ENCODE measurements around the gene TMEM9. TPM values are rescaled to one million over a fixed set of nuclear protein-coding genes. Genes with fewer than 3 reads are reported as not detected.

TMEM9 gene
- total RNA-seq, 1 donor from 2014 or later = 80.2 TPM

- TF ChIP-seq, protein P1, sequence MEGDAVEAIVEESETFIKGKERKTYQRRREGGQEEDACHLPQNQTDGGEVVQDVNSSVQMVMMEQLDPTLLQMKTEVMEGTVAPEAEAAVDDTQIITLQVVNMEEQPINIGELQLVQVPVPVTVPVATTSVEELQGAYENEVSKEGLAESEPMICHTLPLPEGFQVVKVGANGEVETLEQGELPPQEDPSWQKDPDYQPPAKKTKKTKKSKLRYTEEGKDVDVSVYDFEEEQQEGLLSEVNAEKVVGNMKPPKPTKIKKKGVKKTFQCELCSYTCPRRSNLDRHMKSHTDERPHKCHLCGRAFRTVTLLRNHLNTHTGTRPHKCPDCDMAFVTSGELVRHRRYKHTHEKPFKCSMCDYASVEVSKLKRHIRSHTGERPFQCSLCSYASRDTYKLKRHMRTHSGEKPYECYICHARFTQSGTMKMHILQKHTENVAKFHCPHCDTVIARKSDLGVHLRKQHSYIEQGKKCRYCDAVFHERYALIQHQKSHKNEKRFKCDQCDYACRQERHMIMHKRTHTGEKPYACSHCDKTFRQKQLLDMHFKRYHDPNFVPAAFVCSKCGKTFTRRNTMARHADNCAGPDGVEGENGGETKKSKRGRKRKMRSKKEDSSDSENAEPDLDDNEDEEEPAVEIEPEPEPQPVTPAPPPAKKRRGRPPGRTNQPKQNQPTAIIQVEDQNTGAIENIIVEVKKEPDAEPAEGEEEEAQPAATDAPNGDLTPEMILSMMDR (IDR thresholded peaks at IDR 0.05; ENCODE audit: partially characterized antibody, unreplicated experiment) = no peak
- H3K9me3 Mint-ChIP-seq (ENCODE audit: unreplicated experiment) = peaks cover 2% of the 10 kb centered on the region
- peaks cover 7% of the 10 kb centered on the region for H3K27me3 Mint-ChIP-seq (ENCODE audit: unreplicated experiment)
- DNase-seq = no peak
- H3K27ac Mint-ChIP-seq (ENCODE audit: unreplicated experiment) = no peak overlapping the region
- no peak overlapping the region for H3K4me3 Mint-ChIP-seq (ENCODE audit: unreplicated experiment)
- H3K4me1 Mint-ChIP-seq (ENCODE audit: low read depth, unreplicated experiment) = peaks cover 39% of the 10 kb centered on the region
- no peaks in the 10 kb centered on the region for H3K36me3 Mint-ChIP-seq (ENCODE audit: unreplicated experiment)
These were observed 13.4 kb downstream of the TMEM9 start for GRCh38 chr1:201140941-201141260.

GRCh38 chr1:201140235-201140940, 13.9 kb downstream of the TMEM9 start:
- Mint-ChIP-seq H3K36me3 (ENCODE audit: unreplicated experiment) (peaks cover 4% of the 10 kb centered on the region), H3K4me3 (ENCODE audit: unreplicated experiment) (no peak overlapping the region), H3K9me3 (ENCODE audit: unreplicated experiment) (peaks cover 2% of the 10 kb centered on the region), H3K27me3 (ENCODE audit: unreplicated experiment) (peaks cover 5% of the 10 kb centered on the region), H3K27ac (ENCODE audit: unreplicated experiment) (peak overlapping the region; percentile 33), H3K4me1 (ENCODE audit: low read depth, unreplicated experiment) (peaks cover 44% of the 10 kb centered on the region)
- TF ChIP-seq, protein P1 (IDR thresholded peaks at IDR 0.05; ENCODE audit: partially characterized antibody, unreplicated experiment) = no peak
- DNase-seq = no peak

GRCh38 chr1:201139756-201140155, 14.5 kb downstream of the TMEM9 start:
- Mint-ChIP-seq H3K27me3 (ENCODE audit: unreplicated experiment) (peaks cover 5% of the 10 kb centered on the region), H3K4me3 (ENCODE audit: unreplicated experiment) (no peak overlapping the region), H3K9me3 (ENCODE audit: unreplicated experiment) (peaks cover 2% of the 10 kb centered on the region), H3K36me3 (ENCODE audit: unreplicated experiment) (peaks cover 8% of the 10 kb centered on the region), H3K27ac (ENCODE audit: unreplicated experiment) (peak overlapping the region; percentile 33), H3K4me1 (ENCODE audit: low read depth, unreplicated experiment) (peaks cover 42% of the 10 kb centered on the region)
- TF ChIP-seq, protein P1 (IDR thresholded peaks at IDR 0.05; ENCODE audit: partially characterized antibody, unreplicated experiment) = no peak
- no peak for DNase-seq

- Mint-ChIP-seq H3K9me3 (ENCODE audit: unreplicated experiment) (peaks cover 5% of the 10 kb centered on the region), H3K4me1 (ENCODE audit: low read depth, unreplicated experiment) (peaks cover 42% of the 10 kb centered on the region), H3K27me3 (ENCODE audit: unreplicated experiment) (peaks cover 5% of the 10 kb centered on the region), H3K36me3 (ENCODE audit: unreplicated experiment) (peaks cover 11% of the 10 kb centered on the region), H3K27ac (ENCODE audit: unreplicated experiment) (no peak overlapping the region), H3K4me3 (ENCODE audit: unreplicated experiment) (no peak overlapping the region)
- DNase-seq = no peak
- TF ChIP-seq, protein P1 (IDR thresholded peaks at IDR 0.05; ENCODE audit: partially characterized antibody, unreplicated experiment) = no peak
These were observed 15.0 kb downstream of the TMEM9 start for GRCh38 chr1:201139306-201139705.

GRCh38 chr1:201138311-201138840, 15.9 kb downstream of the TMEM9 start:
- Mint-ChIP-seq H3K36me3 (ENCODE audit: unreplicated experiment) (peaks cover 11% of the 10 kb centered on the region), H3K27me3 (ENCODE audit: unreplicated experiment) (peaks cover 5% of the 10 kb centered on the region), H3K27ac (ENCODE audit: unreplicated experiment) (no peak overlapping the region), H3K4me1 (ENCODE audit: low read depth, unreplicated experiment) (peaks cover 41% of the 10 kb centered on the region), H3K4me3 (ENCODE audit: unreplicated experiment) (no peak overlapping the region), H3K9me3 (ENCODE audit: unreplicated experiment) (peaks cover 5% of the 10 kb centered on the region)
- TF ChIP-seq, protein P1 (IDR thresholded peaks at IDR 0.05; ENCODE audit: partially characterized antibody, unreplicated experiment) = no peak
- DNase-seq = no peak

All from glutamatergic neuron (in vitro differentiated cells).